Testis (tissue), 2 donors: Measurements from ENCODE around the gene SLC25A34.

Source experiments
- CTCF ChIP-seq, 3 experiments: fragments of 450-650 bp in 2 of 3; fragments of 200-600 bp in 1 of 3; sonication (generic) in 1 of 3; IDR thresholded peaks; one replicate each; pipeline ENCODE4 v1.5.1; 2016 to 2019; ENCODE audit warnings: antibody characterized with exemption in 3 of 3, mild to moderate bottlenecking in 2 of 3, moderate library complexity in 1 of 3
- POLR2A ChIP-seq: fragments of 450-650 bp; IDR thresholded peaks from one replicate; pipeline ENCODE4 v1.6.1; 2017; ENCODE audit warnings: antibody characterized with exemption, mild to moderate bottlenecking, moderate library complexity

DNA sequence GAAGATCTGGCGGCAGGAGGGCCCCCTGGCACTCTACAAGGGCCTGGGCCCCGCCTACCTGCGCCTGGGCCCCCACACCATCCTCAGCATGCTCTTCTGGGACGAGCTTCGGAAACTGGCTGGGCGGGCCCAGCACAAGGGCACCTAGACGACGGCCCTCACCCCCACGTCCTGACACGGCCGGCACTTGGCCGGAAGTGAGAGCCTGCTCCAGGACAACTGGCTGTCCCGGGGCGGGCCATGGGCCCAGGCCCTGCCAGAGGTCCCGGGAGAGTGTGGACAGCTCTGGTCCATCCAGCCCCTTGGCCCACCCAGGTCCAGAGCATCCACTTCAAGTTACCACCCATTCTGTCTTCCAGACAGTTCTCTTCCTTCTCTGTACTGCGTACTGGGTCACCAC is 3.2 kb downstream of the SLC25A34 start:
- TF ChIP-seq CTCF (IDR thresholded peaks at IDR 0.05), result no peak
- TF ChIP-seq POLR2A, result no peak
